H1 (cell line): ENCODE data around the gene PTPN1. TPM values are rescaled to one million over a fixed set of nuclear protein-coding genes. Genes with fewer than 3 reads are reported as not detected.

Experiments used
- CTCF ChIA-PET: fragments of 300-600 bp; sonication (Branson Sonifier 250); formaldehyde crosslinking; loops from one replicate; lab custom pipeline; 2021; ENCODE audit not compliant: partially characterized antibody; lab: Charles Lee
- POLR2A ChIA-PET: fragments of 300-600 bp; sonication (Branson Sonifier 250); formaldehyde crosslinking; loops from one replicate; lab custom pipeline; 2021; ENCODE audit warnings: inconsistent platforms; ENCODE audit not compliant: partially characterized antibody; lab: Charles Lee
- DNase-seq, 2 experiments: peaks; one replicate each; pipeline versions ENCODE4 v3.0.0 to v3.0.0-alpha.2; 2010 to 2022; ENCODE audit warnings: low spot score in 2 of 2, low read depth in 1 of 2, mixed read lengths in 1 of 2
- FAIRE-seq: peaks from 2 replicates; lab custom pipeline; 2011; peaks lifted over from hg19 to GRCh38; lab: Jason Lieb, UNC
- H2AFZ ChIP-seq: 2 replicates; pipeline ENCODE4 v1.8.1; 2012; ENCODE audit warnings: low read length, inconsistent platforms
- H2AK5ac ChIP-seq: 2 replicates; pipeline ENCODE4 v1.6.1; 2013; ENCODE audit warnings: low read depth, low read length
- H2BK120ac ChIP-seq: replicated peaks from 2 replicates; pipeline ENCODE3; 2013; ENCODE audit warnings: low read depth, low read length, inconsistent platforms
- H2BK12ac ChIP-seq: 2 replicates; pipeline ENCODE4 v1.6.1; 2013; ENCODE audit warnings: low read depth, low read length
- H2BK15ac ChIP-seq: 2 replicates; pipeline ENCODE4 v1.6.1; 2013; ENCODE audit warnings: low read length
- H2BK20ac ChIP-seq: 2 replicates; pipeline ENCODE4 v1.6.1; 2013; ENCODE audit warnings: low read length
- H2BK5ac ChIP-seq: 2 replicates; pipeline ENCODE4 v1.6.1; 2013; ENCODE audit warnings: low read depth, low read length
- H3K14ac ChIP-seq: 2 replicates; pipeline ENCODE4 v1.6.1; 2013; ENCODE audit warnings: inconsistent platforms; ENCODE audit not compliant: insufficient read length
- H3K18ac ChIP-seq: 2 replicates; pipeline ENCODE4 v1.6.1; 2013; ENCODE audit warnings: low read length; ENCODE audit errors: extremely low read depth
- H3K23ac ChIP-seq: 2 replicates; pipeline ENCODE4 v1.6.1; 2013; ENCODE audit warnings: inconsistent platforms; ENCODE audit not compliant: insufficient read length
- H3K23me2 ChIP-seq: 2 replicates; pipeline ENCODE4 v1.6.1; 2013; ENCODE audit warnings: low read depth, low read length
- H3K27ac ChIP-seq: 2 replicates; pipeline ENCODE4 v1.6.1; 2011; ENCODE audit warnings: low read depth, low read length, inconsistent platforms
- H3K27me3 ChIP-seq, 4 experiments: replicated peaks in 1 of 4; 1 replicate in 1 of 4; 2 replicates in 3 of 4; pipeline versions ENCODE4 v1.6.1 to v1.8.1; 2011 to 2013; ENCODE audit warnings: low read length in 3 of 4, mild to moderate bottlenecking in 3 of 4, inconsistent platforms in 2 of 4, mixed read lengths in 2 of 4, moderate library complexity in 1 of 4; ENCODE audit not compliant: control insufficient read depth in 3 of 4, insufficient read depth in 3 of 4; ENCODE audit errors: extremely low read depth in 1 of 4
- H3K36me3 ChIP-seq, 4 experiments: 2 replicates each; pipeline versions ENCODE4 v1.6.1 to v1.8.1; 2011 to 2013; ENCODE audit warnings: mild to moderate bottlenecking in 4 of 4, low read length in 3 of 4, moderate library complexity in 2 of 4, control low read depth in 1 of 4, inconsistent platforms in 1 of 4; ENCODE audit not compliant: insufficient read depth in 4 of 4, control insufficient read depth in 2 of 4
- H3K4ac ChIP-seq: replicated peaks from 2 replicates; pipeline ENCODE3; 2013; ENCODE audit warnings: low read length, low read depth, mixed read lengths, inconsistent platforms; ENCODE audit not compliant: insufficient read length
- H3K4me1 ChIP-seq, 4 experiments: replicated peaks in 1 of 4; 1 replicate in 1 of 4; 2 replicates in 3 of 4; pipeline versions ENCODE4 v1.6.1 to v1.8.1; 2011 to 2013; ENCODE audit warnings: low read length in 3 of 4, inconsistent platforms in 2 of 4, mixed read lengths in 1 of 4; ENCODE audit not compliant: insufficient read depth in 4 of 4, control insufficient read depth in 3 of 4
- H3K4me2 ChIP-seq, 2 experiments: 2 replicates each; pipeline versions ENCODE4 v1.6.1 to v1.8.1; 2011 to 2013; ENCODE audit warnings: low read depth in 2 of 2, low read length in 2 of 2, control low read depth in 1 of 2, inconsistent platforms in 1 of 2, mild to moderate bottlenecking in 1 of 2; ENCODE audit not compliant: insufficient read depth in 1 of 2
- H3K4me3 ChIP-seq, 4 experiments: fragments of 200-600, 300-600 bp in 1 of 4; sonication (generic), shearing (Covaris generic), sonication (Bioruptor Twin) in 1 of 4; 2 replicates each; pipeline versions ENCODE4 v1.5.1 to v1.8.1; 2011 to 2016; ENCODE audit warnings: low read length in 4 of 4, low read depth in 3 of 4, control low read depth in 2 of 4, inconsistent platforms in 2 of 4, mild to moderate bottlenecking in 2 of 4, mixed read lengths in 1 of 4, moderate library complexity in 1 of 4; ENCODE audit not compliant: insufficient read depth in 2 of 4; ENCODE audit errors: extremely low read depth in 1 of 4
- H3K56ac ChIP-seq: replicated peaks from 2 replicates; pipeline ENCODE3; 2013; ENCODE audit warnings: low read depth, mild to moderate bottlenecking, mixed read lengths, low read length, inconsistent platforms; ENCODE audit not compliant: insufficient read length
- H3K79me1 ChIP-seq: 2 replicates; pipeline ENCODE4 v1.6.1; 2013; ENCODE audit warnings: low read depth, low read length, control low read depth
- H3K79me2 ChIP-seq, 2 experiments: 2 replicates each; pipeline versions ENCODE4 v1.6.1 to v1.8.1; 2012 to 2013; ENCODE audit warnings: low read length in 2 of 2, mild to moderate bottlenecking in 2 of 2, inconsistent platforms in 1 of 2; ENCODE audit not compliant: insufficient read depth in 2 of 2, control insufficient read depth in 1 of 2
- H3K9ac ChIP-seq, 4 experiments: replicated peaks in 1 of 4; 1 replicate in 1 of 4; 2 replicates in 3 of 4; pipeline versions ENCODE4 v1.6.1 to v1.8.1; 2011 to 2013; ENCODE audit warnings: low read depth in 3 of 4, low read length in 3 of 4, control low read depth in 2 of 4, mild to moderate bottlenecking in 2 of 4, moderate library complexity in 2 of 4, inconsistent platforms in 1 of 4; ENCODE audit errors: extremely low read depth in 1 of 4
- H3K9me3 ChIP-seq, 2 experiments: 2 replicates each; pipeline versions ENCODE4 v1.6.1 to v1.8.1; 2012 to 2013; ENCODE audit warnings: mild to moderate bottlenecking in 2 of 2, moderate library complexity in 2 of 2, control low read depth in 1 of 2, inconsistent platforms in 1 of 2, low read depth in 1 of 2, low read length in 1 of 2, mixed read lengths in 1 of 2; ENCODE audit not compliant: insufficient read depth in 2 of 2
- H4K20me1 ChIP-seq, 2 experiments: replicated peaks in 1 of 2; 2 replicates each; pipeline versions ENCODE3 to v1.8.1; 2011 to 2013; ENCODE audit warnings: inconsistent platforms in 2 of 2, low read length in 2 of 2, mild to moderate bottlenecking in 1 of 2; ENCODE audit not compliant: insufficient read depth in 2 of 2, control insufficient read depth in 1 of 2
- H4K5ac ChIP-seq: 2 replicates; pipeline ENCODE4 v1.6.1; 2013; ENCODE audit warnings: low read length, low read depth, mixed read lengths, inconsistent platforms; ENCODE audit not compliant: insufficient read length
- H4K8ac ChIP-seq: 2 replicates; pipeline ENCODE4 v1.8.0; 2013; ENCODE audit warnings: mild to moderate bottlenecking, moderate library complexity, low read length, inconsistent platforms; ENCODE audit not compliant: insufficient read depth; ENCODE audit errors: extremely low read depth
- H4K91ac ChIP-seq: replicated peaks from 2 replicates; pipeline ENCODE3; 2013; ENCODE audit warnings: low read length, mixed read lengths, inconsistent platforms; ENCODE audit not compliant: insufficient read length
- CBX8 ChIP-seq: fragments of 300-800, 300-1000 bp; sonication (generic); IDR thresholded peaks from 2 replicates; pipeline ENCODE4 v1.7.1; 2016; ENCODE audit warnings: low read depth, low read length, borderline replicate concordance
- NANOG ChIP-seq: IDR thresholded peaks from 2 replicates; pipeline ENCODE4 v1.6.1; 2011; ENCODE audit warnings: low read length, low read depth, mild to moderate bottlenecking, inconsistent platforms; ENCODE audit not compliant: insufficient read depth, poor library complexity, severe bottlenecking
- POLR2AphosphoS5 ChIP-seq: IDR thresholded peaks from 2 replicates; pipeline ENCODE4 v1.6.1; 2011; ENCODE audit warnings: low read depth, low read length
- SUZ12 ChIP-seq: fragments of 200-600 bp; sonication (generic); IDR thresholded peaks from 2 replicates; pipeline ENCODE4 v1.6.1; 2012; ENCODE audit warnings: mild to moderate bottlenecking, inconsistent platforms, low read length, moderate library complexity, mixed read lengths
- ZNF274 ChIP-seq: IDR thresholded peaks from 2 replicates; pipeline ENCODE4 v1.7.0; 2012; ENCODE audit warnings: low read length, borderline replicate concordance; ENCODE audit errors: extremely low read depth
- WGBS, 2 experiments: shearing (Covaris generic) in 1 of 2; methylation state at CpG; one replicate each; pipeline versions ENCODE4 v1.1.6 to v1.1.7; 2013 to 2015; ENCODE audit warnings: low lambda C conversion rate in 2 of 2, mixed read lengths in 2 of 2, inconsistent platforms in 1 of 2, low coverage in 1 of 2, missing lambda C conversion rate in 1 of 2; ENCODE audit not compliant: insufficient replicate concordance in 2 of 2, insufficient coverage in 1 of 2, insufficient read length in 1 of 2; ENCODE audit errors: extremely low coverage in 1 of 2, missing lambda C conversion rate in 1 of 2; 5-methylcytosine and 5-hydroxymethylcytosine counted together
- polyA plus RNA-seq, 7 experiments: library from polyadenylated mRNA; depleted of rRNA in 3 of 7; stranded (reverse) in 5 of 7; unstranded in 2 of 7; fragments of >200 nt in 5 of 7; fragments of 200-250 nt in 2 of 7; gene quantifications; 1 replicate in 5 of 7; 2 replicates in 1 of 7; 4 replicates in 1 of 7; pipeline versions ENCODE4 v1.2.1 to v1.2.3, GENCODE V29; 2011 to 2013; ENCODE audit warnings: missing spikeins in 2 of 7, mixed read lengths in 2 of 7
- total RNA-seq: library from RNA; stranded (reverse); fragmentation: NEBNext Ultra II Directional; extraction: Animal tissue kit (Norgen Biotek cat#: 25700); gene quantifications from 2 replicates; pipeline ENCODE4 v1.2.1, GENCODE V29; 2021

PTPN1 gene
- total and polyA plus RNA-seq, 2 of the 8 experiments (the other 6 are each of a cell fraction or from before 2014, with no cell fraction given), result 18.6 to 32.1 TPM

DNA sequence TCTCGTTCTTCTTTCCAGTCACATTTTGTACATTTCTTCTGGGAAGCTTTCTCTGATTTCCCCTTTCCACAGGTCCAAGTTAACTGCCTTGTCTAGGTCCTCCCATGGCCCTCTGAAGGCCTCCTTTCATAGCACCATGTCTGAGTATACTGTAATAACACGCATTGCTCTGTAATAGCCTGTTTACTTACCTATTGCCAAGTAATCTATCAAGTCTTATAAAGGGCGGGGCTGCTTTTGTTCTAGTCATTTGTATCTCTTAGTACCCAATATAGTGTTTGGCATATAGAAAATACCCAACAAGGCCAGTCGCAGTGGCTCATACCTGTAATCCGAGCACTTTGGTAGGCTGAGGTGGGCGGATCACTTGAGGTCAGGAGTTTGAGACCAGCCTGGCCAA, 17.9 kb downstream of the PTPN1 start:
- FAIRE-seq (no peak), DNase-seq (no peak)
- H2AK5ac ChIP-seq, result no peak overlapping the region
- no peak overlapping the region for H3K27ac ChIP-seq
- H3K4me1 ChIP-seq, result peaks cover 0 to 6% (median 4%) of the 10 kb centered on the region in 4 experiments; a peak in 3 of 7 replicates
- H3K4me3 ChIP-seq, result no peak overlapping the region
- H2BK5ac ChIP-seq, result no peak overlapping the region
- peaks cover 5% of the 10 kb centered on the region for H3K79me1 ChIP-seq
- H3K36me3 ChIP-seq, result no peaks in the 10 kb centered on the region
- H3K4me2 ChIP-seq, result no peak overlapping the region
- H3K4ac ChIP-seq, result no peak overlapping the region
- H3K56ac ChIP-seq, result no peak overlapping the region
- no peak overlapping the region for H2AFZ ChIP-seq
- H2BK20ac ChIP-seq, result no peak overlapping the region
- H3K23me2 ChIP-seq, result no peaks in the 10 kb centered on the region
- H3K9ac ChIP-seq, result no peak overlapping the region
- H4K91ac ChIP-seq, result no peak overlapping the region
- peaks cover 4 to 9% of the 10 kb centered on the region in 2 experiments for H4K20me1 ChIP-seq
- no peak overlapping the region for H2BK12ac ChIP-seq
- H4K5ac ChIP-seq, result no peak overlapping the region
- 85% methylated on average over 6 of the region's 6 CpGs; no CpG with 5 or more reads in 1 of the 2 experiments for WGBS, 2 experiments
- H3K79me2 ChIP-seq, result peaks cover 4 to 69% of the 10 kb centered on the region in 2 experiments; a peak in 3 of 4 replicates
- H3K18ac ChIP-seq, result no peak overlapping the region
- POLR2A ChIA-PET, result no interaction called here
- no peaks in the 10 kb centered on the region for H3K9me3 ChIP-seq
- CTCF ChIA-PET, result interaction anchor here (0.9 kb wide), 1 partner anchor 60 kb away, joined by 3 read pairs; no protein-coding TSS in a partner anchor
- no peaks in the 10 kb centered on the region for H3K27me3 ChIP-seq
- H2BK15ac ChIP-seq, result no peak overlapping the region
- H3K23ac ChIP-seq, result no peak overlapping the region
- no peak overlapping the region for H4K8ac ChIP-seq
- H2BK120ac ChIP-seq, result no peak overlapping the region
- H3K14ac ChIP-seq, result no peak overlapping the region
- no peak for TF ChIP-seq CBX8
- TF ChIP-seq ZNF274, result no peak
- TF ChIP-seq SUZ12, result no peak
- TF ChIP-seq POLR2AphosphoS5, result no peak
- TF ChIP-seq NANOG, result no peak
